ENCODE measurements around the gene COBL.

COBL gene, protein sequence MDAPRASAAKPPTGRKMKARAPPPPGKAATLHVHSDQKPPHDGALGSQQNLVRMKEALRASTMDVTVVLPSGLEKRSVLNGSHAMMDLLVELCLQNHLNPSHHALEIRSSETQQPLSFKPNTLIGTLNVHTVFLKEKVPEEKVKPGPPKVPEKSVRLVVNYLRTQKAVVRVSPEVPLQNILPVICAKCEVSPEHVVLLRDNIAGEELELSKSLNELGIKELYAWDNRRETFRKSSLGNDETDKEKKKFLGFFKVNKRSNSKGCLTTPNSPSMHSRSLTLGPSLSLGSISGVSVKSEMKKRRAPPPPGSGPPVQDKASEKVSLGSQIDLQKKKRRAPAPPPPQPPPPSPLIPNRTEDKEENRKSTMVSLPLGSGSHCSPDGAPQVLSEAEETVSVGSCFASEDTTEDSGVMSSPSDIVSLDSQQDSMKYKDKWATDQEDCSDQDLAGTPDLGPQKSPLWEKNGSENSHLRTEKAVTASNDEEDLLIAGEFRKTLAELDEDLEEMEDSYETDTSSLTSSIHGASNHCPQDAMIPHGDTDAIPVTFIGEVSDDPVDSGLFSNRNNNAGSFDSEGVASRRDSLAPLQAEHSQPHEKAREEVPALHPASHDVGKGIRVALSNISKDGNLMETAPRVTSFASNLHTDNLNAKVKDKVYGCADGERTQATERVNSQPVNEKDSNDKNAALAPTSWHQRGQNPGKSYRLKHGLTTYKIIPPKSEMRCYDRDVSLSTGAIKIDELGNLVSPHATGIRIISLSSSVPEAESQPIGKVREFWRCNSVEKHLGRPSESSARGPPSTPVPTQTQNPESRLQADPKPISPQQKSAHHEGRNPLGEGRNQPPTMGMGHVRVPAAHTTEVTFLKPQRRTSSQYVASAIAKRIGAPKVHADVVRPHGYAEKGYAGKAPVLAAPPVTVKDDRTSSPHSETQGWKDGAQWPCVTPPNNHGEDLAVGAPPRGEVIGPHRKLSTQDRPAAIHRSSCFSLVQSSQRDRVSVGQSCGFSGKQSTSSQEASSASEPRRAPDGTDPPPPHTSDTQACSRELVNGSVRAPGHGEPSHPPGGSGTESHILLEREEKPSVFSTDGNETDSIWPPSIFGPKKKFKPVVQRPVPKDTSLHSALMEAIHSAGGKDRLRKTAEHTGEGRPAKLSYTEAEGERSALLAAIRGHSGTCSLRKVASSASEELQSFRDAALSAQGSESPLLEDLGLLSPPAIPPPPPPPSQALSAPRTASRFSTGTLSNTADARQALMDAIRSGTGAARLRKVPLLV

DNA sequence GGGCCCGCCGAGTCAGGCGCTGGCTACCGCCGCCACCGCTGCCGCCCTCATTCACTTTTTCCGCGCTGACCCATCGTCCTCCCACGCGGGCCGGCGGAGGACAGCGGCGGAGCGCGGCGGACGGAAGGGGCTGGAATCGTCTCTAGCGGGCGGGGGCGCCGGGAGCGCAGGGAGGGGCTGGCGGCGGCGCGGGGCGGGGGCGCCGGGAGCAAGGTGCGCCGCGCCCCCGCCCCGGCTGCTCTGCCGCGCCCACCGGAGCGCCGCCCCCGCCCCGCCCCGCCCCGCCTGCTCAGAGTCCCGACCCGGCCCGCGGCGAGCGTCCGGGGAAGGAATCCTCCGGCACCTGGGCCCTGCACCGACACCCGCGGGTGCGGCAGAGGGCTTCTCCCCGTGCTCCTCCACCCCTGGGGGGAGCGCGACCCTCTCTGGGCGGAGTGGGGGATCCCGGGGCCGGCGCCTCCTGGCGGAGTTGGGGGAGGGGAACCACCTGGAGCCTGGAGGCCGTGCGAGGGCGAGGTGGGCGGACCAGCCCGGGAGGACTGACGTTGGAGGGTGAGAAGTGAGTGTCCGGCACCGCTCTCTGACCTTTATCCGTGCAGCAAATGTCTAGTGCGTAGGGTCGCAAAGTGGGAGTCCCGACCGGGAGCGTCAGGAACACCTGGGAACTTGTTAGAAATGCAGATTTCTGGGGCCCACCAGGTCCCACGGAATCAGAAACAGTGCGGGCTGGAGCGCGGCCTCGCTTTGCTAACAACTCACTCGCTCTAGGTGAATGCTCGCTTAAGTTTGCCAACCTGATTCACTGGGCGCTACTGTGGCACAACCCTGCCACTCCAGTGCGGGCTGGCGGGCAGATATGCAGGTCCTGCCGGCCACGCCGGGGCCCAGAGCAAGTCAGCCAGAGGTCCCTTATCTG lies at the start of gene COBL:
Gene COBL, minus strand, starts transcription at position 144 of the 916 bp plus-strand sequence. CDS start 176 bp downstream, outside the sequence.
- no peak for DNase-seq (ENCODE audit: low spot score)

GRCh38 chr7:51366172-51366728 lies 49.6 kb upstream of the COBL start:
- DNase-seq (ENCODE audit: low spot score): no peak

DNA sequence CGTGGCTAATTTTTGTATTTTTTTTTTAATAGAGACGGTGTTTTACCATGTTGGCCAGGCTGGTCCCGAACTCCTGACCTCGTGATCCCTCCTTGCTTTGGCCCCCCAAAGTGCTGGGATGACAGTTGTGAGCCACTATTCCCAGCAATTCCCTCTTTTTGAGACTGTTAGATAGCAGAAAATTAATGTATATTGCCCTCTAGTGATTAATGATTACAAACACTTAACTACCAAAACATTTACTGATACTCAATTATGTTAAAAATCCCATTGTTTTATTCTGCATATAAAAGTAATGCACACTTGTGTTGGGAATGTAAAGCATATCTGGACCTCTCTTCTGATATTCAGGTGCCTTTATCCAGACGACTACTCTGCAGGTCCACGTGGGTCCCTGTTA lies 41.2 kb upstream of the COBL start:
- no peak for DNase-seq (ENCODE audit: low spot score)

- DNase-seq (ENCODE audit: low spot score): no peak
Measured at GRCh38 chr7:51356849-51357516, 40.4 kb upstream of the COBL start.

DNA sequence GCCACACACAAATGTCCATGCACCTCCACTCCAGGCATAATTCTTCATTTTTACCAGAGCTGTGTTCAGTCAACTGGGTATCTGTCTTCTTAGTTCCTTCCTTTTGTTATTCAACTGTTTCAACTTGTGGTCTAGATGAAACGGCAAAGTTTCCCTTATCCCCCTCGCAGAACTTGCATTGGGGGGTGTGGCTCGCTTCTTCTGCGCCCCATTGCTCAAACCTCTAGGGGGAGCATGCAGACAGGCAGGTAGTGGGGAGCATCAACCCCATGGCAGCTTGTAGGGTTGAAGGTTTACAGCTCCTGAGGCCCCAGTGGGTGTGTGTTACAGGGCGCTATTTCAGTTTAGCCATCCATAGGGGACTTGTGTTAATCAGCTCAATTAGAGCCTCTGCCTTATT lies 38.3 kb upstream of the COBL start:
- DNase-seq (ENCODE audit: low spot score): no peak

- no peak for DNase-seq (ENCODE audit: low spot score)
Measured at GRCh38 chr7:51354434-51354833, 37.8 kb upstream of the COBL start.

DNA sequence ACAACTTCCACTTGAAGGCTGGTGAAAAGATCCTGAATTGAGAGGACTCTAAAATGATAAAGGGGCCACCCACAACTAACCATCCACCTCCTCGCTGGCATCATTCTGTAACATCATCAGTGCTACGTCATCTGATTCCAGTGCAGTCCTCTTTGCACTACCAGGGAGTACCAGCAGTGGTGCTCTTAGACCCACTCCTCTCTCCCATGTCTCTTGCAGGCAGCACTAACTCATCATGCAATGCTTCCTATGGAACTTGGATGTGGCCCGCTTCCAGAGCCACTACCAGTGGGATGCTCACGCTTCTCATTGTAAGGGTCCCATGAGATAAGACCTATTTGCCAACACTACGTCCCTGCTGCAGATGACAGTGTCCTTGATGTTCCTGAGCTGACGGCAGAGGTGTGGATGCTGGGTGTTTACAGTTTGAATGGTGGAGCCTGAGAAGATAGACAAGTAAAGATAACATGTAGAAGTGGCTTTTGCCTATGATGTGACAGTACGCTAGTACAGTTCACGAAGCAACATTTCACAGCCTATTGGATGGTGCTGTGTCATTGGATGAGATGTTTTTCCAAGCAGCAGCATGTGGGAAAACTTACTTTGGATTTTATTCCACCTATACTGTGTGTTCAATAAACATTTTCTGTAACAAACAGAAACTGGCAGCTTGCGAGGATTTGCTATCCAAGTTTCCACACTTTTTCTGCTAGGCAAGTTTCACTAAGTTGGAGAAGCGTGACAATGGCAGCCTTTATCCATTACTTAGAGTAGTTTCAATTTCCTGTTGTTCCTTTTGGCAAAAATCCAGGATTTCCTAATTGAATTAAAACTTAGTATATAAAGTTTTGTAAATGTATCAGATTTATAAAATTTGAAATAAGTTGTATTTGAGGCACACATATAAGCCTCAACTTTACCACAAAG lies 35.8 kb upstream of the COBL start:
- no peak for DNase-seq (ENCODE audit: low spot score)

- no peak for DNase-seq (ENCODE audit: low spot score)
Measured at GRCh38 chr7:51351661-51352060, 35.1 kb upstream of the COBL start.

DNA sequence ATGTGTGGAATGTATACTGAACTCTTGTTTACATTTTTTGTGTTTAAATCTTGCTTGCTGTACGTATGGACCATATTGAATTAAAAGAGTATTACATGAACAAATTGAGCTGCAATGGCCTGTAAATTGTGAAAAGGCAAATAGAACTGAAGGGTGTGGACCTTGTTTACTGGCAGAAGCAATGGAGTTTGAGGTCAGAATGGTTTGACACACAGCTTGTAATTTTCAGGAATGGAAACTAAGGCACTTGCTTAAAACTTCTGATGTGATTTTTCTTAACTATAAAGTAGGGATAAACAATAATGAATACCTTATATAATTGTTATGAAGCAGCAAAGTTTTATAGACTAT lies 33.9 kb upstream of the COBL start:
- no peak for DNase-seq (ENCODE audit: low spot score)

GRCh38 chr7:51349820-51350545 lies 33.4 kb upstream of the COBL start:
- no peak for DNase-seq (ENCODE audit: low spot score)

- no peak for DNase-seq (ENCODE audit: low spot score)
Measured at GRCh38 chr7:51346126-51346525, 29.5 kb upstream of the COBL start.

- DNase-seq (ENCODE audit: low spot score): no peak
Measured at GRCh38 chr7:51344406-51345138, 28.0 kb upstream of the COBL start.

DNA sequence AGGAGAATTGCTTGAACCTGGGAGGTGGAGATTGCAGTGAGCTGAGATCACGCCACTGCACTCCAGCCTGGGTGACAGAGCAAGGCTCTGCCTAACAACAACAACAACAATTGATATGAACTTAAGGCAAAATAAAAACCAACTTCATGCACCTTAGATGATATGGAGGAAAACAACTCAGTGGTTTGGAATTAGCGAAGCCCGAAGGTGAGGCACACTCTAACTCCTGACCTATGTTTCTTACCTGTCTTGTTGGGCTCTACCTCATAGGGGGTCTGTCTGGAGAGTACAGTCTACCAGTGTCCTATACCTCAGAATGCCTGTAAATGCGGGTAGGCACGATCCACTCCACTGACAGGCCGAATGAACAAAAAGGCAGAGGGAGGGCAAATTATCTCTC lies 24.3 kb upstream of the COBL start:
- DNase-seq (ENCODE audit: low spot score): no peak

DNA sequence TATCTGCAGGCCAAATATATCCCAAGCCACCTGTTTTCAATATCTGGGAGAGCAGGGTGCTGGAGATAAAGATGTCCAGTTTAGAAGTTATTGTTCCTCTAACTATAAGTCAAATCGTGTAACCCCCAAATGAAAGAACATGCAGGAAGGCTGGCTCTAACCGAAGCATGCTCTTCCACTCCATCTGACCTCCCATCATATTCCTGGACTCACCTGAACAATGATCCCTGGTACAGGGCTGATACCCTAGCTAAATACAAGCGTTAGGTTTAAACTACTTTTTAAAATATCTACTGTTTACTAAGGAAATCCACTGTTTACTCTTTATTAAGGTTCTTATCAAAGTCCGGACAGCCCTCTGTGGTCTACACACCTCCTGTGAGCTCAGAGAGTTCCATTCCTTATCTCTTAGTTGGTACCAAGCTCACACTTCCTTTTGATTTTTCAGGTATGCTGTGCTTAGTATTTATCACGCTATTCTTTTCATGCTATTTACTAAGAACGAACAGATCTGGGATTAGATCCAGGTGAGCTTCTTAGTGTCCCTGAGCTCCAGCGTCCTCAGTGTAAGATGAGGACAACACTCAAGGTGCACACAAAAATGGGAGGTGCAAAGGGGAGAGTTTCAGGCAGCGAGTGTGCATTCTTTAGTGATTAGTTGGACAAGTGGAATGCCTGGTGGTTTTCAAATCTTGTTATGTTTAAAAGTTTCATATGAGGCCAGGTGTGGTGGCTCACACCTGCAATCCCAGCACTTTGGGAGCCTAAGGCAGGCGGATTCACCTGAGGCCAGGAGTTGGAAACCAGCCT lies 23.6 kb upstream of the COBL start:
- no peak for DNase-seq (ENCODE audit: low spot score)

DNA sequence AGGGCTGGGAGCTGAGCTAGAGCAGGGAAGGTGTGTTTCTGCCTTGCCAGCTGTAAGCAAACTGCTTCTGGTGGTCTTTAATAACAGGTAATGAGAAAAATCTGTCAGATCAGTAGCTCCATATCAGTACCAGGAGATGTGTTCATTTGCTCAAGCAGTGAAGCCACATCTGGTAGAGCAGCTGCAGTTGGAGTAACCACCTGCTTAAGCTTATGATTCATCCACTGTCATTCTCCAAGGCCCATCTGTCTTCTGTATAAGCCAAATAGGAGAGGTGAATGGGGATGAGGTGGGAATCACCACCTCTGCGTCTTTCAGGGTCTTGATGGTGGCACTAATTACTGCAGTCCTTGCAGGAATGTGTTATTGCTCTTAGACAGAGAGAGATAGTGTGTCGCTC lies 18.4 kb upstream of the COBL start:
- no peak for DNase-seq (ENCODE audit: low spot score)

DNA sequence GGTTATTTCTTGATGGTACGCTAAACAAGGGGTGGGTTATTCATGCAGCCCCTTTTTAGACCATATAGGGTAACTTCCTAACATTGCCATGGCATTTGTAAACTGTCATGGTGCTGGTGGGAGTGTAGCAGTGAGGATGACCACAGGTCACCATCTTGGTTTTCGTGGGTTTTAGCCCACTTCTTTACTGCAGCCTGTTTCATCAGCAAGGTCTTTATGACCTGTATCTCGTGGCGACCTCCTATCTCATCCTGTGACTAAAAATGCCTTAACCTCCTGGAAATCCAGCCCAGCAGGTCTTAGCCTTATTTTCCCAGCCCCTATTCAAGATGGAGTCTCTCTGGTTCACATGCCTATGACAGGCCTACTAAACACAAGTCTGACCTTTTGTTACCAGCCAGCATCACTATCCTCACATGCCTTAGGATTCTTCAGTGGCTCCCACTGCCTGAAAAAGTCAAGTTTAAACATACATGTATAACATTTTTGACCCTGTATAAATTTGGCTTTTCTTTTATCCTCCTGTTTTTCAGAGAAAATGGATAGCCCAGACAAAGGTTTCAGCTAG lies 13.2 kb upstream of the COBL start:
- DNase-seq (ENCODE audit: low spot score): no peak

DNA sequence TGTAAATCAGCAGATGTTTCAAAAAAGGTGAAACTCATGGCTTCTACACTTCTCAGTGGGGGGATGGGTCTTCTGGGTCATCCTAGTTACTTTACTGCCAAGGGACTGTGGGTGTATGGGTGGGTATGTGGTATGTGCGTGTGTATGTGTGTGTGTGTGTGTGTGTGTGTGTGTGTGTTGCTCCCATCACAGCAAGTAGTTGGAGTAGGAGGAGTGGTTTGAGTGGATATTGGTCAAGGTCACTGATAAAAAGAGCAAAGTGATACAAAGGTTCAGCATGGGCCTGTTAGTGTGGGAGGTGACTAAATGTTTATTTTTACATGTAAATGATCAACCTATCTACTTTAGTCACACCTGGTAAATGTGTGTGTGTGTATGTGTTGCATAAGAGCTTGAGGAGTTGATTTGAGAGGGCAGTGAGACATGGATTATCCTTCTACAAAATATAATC lies 11.8 kb upstream of the COBL start:
- DNase-seq (ENCODE audit: low spot score): no peak

Measured in hematopoietic multipotent progenitor cell treated with erythropoietin and hydrocortisone succinate and interleukin-3 and kit ligand, for 17 days (in vitro differentiated cells).